Measurements from ENCODE around the gene EEF1G. TPM values are rescaled to one million over a fixed set of nuclear protein-coding genes. Genes with fewer than 3 reads are reported as not detected.
A peak's percentile ranks its signal among the peaks of the same experiment; 100 is the strongest.

The EEF1G gene
- total RNA-seq, 4 donors from 2014 or later: 1,221 to 2,946 (median 2,495) TPM

GRCh38 chr11:62543680-62544444 lies 29.8 kb downstream of the EEF1G start:
- H3K27me3 ChIP-seq: no peaks in the 10 kb centered on the region
- no peaks in the 10 kb centered on the region for H3K36me3 ChIP-seq
- H3K27ac ChIP-seq: peak overlapping the region; percentile 98
- peak overlapping the region; percentile 77 for H3K4me3 ChIP-seq
- peak in 1 of 2 donors; percentile 76 for DNase-seq (ENCODE audit: low spot score in 2 of 2)
- TF ChIP-seq POLR2A (IDR thresholded peaks at IDR 0.05) (no peak), EP300 (IDR thresholded peaks at IDR 0.05) (no peak), CTCF (IDR thresholded peaks at IDR 0.05) (no peak), POLR2AphosphoS5 (IDR thresholded peaks at IDR 0.05) (no peak)
- peaks cover 74% of the 10 kb centered on the region for H3K4me1 ChIP-seq
- no peaks in the 10 kb centered on the region for H3K9me3 ChIP-seq
- WGBS: 6% methylated on average over 15 of the region's 22 CpGs

- peak; percentile 92 to 93 for DNase-seq (ENCODE audit: low spot score in 2 of 2)
- Histone ChIP-seq H3K36me3 (no peaks in the 10 kb centered on the region), H3K4me1 (peaks cover 74% of the 10 kb centered on the region), H3K27ac (peak overlapping the region; percentile 98), H3K4me3 (peak overlapping the region; percentile 77), H3K27me3 (no peaks in the 10 kb centered on the region), H3K9me3 (no peaks in the 10 kb centered on the region)
- WGBS: 3% methylated on average over 7 of the region's 30 CpGs
- TF ChIP-seq CTCF (IDR thresholded peaks at IDR 0.05) (peak; percentile 98 to 100), POLR2A (IDR thresholded peaks at IDR 0.05) (no peak), POLR2AphosphoS5 (IDR thresholded peaks at IDR 0.05) (peak in 2 of 3 donors; percentile 62 to 67), EP300 (IDR thresholded peaks at IDR 0.05) (no peak)
Measured at GRCh38 chr11:62542750-62543567, 30.7 kb downstream of the EEF1G start.

- Histone ChIP-seq H3K36me3 (peaks cover 3% of the 10 kb centered on the region), H3K4me1 (peaks cover 74% of the 10 kb centered on the region), H3K4me3 (peak overlapping the region; percentile 77), H3K27me3 (no peaks in the 10 kb centered on the region), H3K9me3 (no peaks in the 10 kb centered on the region), H3K27ac (peak overlapping the region; percentile 98)
- WGBS: 7% methylated on average over 6 of the region's 6 CpGs
- DNase-seq (ENCODE audit: low spot score in 2 of 2): no peak
- TF ChIP-seq CTCF (IDR thresholded peaks at IDR 0.05) (no peak), EP300 (IDR thresholded peaks at IDR 0.05) (no peak)
Measured at GRCh38 chr11:62542111-62542745, 31.5 kb downstream of the EEF1G start.

GRCh38 chr11:62540804-62541701 lies 32.6 kb downstream of the EEF1G start:
- Histone ChIP-seq H3K4me1 (peaks cover 83% of the 10 kb centered on the region), H3K27me3 (no peaks in the 10 kb centered on the region), H3K36me3 (peaks cover 12% of the 10 kb centered on the region), H3K4me3 (peak overlapping the region; percentile 77), H3K27ac (peak overlapping the region; percentile 98), H3K9me3 (no peaks in the 10 kb centered on the region)
- DNase-seq (ENCODE audit: low spot score in 2 of 2): peak in 1 of 2 donors; percentile 75
- no peak for TF ChIP-seq EP300 (IDR thresholded peaks at IDR 0.05)
- no peak for TF ChIP-seq CTCF (IDR thresholded peaks at IDR 0.05)
- TF ChIP-seq POLR2A (IDR thresholded peaks at IDR 0.05): no peak
- TF ChIP-seq POLR2AphosphoS5 (IDR thresholded peaks at IDR 0.05): no peak
- 1% methylated on average over 14 of the region's 16 CpGs for WGBS
